DMS153 (cell line): ENCODE results near the gene ARMC7.
"Not testable (repeated sequence)": the region's sequence is repeated elsewhere in the genome, so short reads cannot be mapped to it uniquely, and the experiment has no call there.

Experiments
- DNase-seq: peaks from one replicate; lab custom pipeline; 2025; lab: John Stamatoyannopoulos, UW

Gene ARMC7

DNA sequence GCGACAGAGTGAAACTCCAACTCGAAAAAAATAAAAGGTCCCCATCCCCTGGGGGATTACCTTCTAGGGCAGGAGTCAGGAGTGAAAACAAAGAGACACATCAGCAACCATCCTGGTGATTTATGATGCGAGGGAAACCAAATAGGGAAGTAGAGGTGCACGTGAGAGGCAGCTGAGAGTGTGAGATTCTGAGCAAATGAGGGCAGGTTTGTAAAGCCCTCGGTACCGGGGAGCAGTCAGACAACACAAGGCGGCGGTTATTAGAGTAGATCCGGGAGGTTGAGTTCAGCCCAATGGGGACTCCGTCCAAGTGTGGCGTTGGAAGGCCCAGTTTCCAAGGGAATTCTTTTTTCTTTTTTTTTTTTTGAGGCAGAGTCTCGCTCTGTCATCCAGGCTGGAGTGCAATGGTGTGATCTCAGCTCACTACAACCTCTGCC is 7.4 kb upstream of the ARMC7 start:
- DNase-seq = peak; percentile 91

DNA sequence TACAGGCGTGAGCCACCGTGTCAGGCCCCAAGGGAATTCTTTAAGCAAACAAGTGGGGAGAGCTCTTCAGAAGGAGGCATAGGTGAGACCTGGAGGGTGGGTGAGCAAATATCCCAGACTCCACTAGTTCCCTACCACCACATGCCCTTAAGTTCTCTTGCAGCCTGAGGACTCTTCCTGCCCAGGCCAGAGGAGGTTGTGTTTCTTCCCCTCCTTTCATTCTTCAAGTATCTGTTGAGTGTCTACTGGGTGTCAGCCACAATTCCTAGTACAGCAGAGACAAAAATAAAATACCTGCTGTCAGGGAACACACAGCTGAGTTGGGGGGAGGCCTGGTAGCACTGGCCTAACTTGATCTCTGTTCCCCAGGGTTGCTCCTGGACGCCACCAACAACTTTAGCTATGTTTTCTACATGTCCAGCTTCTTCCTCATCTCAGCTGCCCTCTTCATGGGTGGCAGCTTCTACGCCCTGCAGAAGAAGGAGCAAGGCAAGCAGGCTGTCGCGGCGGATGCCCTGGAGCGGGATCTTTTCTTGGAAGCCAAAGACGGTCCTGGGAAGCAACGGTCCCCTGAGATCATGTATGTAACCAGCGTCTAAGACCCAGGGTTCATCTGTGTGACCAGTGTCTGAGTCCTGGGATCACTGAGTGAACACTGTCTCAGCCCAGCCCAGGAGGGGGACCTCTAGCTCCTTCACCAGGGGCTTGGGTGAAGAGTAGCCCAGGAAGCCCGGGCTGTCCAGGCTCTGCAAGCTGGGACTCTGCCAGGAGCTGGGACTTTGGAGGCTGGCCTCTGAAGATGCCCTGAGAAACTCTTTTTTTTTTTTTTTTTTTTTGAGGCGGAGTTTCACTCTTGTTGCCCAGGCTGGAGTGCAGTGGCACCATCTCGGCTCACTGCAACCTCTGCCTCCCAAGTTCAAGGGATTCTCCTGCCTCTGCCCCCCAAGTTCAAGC is 5.9 kb upstream of the ARMC7 start:
- no peak for DNase-seq

DNA sequence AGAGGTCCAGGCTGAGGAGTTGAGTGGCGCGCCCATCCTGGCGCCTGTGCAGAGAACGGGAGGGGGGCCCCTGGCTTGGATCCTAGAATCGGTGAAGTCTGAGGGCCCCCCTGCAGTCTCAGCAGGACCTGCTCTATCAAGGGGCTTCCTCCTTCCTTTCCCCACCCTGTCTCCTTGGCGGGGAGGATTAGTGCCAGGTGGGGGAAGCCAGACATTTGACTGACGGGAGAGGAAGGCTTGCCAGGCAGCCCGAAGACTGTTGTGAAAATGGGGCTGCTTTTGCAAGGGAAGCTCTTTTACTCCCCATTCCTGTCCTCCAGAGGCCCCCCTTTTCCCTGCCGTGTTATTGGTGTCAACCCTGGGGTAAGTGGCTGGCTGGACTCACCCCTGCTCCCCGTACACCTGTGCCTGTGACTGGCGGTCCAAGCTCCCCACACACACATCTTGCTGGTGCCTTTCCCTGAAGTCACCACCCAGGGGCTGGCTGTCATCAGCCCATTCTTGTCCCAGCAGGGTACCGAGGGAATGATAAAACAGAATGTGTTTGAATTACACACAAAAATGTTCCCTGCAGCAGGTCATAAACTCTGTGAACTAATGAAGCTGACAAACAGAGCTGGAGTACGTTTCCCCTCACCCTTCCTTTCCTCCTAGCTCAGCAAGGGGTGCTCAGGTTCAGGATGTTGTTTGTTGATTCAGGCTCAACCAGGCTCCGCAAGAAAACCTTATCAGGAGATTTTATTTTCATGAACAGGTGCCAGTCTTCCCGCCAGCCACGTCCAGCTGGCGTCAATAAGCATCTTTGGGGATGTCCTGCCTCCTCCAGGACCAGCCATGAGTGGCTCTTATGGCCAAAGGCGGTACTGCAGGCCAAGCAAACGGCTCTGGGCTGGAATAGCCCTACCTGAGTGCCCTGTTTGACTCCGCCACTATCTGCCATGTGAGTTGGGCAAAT is 4.4 kb upstream of the ARMC7 start:
- peak; percentile 86 for DNase-seq

DNA sequence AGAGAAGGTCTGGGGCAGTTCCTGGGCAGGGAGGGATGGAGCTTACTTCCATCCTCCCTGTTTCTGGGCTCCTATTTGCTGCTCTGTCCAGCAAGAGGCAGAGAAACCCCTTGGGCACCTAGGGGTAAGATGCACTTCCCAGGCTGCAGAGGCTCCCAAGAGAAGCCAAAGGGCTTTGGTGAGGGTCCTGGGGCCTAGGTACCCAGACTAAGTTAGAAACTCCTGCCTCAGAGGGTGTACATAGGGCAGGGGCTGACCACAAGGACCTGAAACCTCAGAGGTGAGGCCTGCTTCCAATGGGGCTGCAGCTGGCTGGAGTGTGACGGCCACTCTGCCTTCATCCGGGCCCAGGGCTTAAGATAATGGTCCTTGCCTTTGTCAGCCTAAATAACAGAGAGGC is 1.6 kb upstream of the ARMC7 start:
- DNase-seq = no peak

DNA sequence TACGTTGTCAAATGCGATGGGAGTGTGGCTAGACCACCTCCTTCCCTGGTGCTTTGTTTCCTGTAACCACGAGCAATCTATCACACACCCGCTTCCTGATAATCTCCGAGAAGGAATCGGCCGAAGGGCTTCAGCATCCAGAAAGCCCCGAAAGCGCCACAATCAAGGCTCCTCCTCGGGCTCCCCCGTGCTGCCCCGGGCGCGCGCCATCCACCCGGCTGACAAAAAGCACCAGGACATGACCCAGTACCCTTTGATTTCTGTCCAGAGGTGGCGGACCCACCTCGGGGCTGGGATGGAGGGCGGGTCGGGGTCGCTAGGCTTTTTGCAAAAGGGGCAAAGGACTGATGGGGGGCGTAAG is 743 bp upstream of the ARMC7 start:
- no peak for DNase-seq

DNA sequence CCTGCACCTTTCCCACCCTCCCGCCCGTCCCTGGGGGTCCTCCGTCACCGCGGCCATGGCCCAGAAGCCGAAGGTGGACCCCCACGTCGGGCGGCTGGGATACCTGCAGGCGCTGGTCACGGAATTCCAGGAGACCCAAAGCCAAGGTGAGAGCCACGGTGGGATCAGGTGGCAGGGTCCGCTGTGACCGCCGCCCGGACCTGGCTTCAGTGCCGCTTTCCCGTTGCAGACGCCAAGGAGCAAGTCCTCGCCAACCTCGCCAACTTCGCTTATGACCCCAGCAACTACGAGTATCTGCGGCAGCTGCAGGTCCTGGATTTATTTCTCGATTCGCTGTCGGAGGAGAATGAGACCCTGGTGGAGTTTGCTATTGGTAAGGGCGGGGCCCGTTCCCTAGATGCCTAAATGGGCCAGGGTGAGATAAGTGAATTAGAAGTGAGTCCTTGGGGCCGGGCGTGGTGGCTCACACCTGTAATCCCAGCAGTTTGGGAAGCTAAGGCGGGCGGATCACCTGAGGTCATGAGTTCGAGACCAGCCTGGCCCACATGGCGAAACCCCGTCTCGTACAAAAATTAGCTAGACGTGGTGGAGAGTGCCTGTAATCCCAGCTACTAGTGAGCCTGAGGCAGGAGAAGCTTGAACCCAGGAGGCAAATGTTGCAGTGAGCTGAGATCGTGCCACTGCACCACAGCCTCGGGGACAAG is 617 bp downstream of the ARMC7 start:
- no peak for DNase-seq

DNA sequence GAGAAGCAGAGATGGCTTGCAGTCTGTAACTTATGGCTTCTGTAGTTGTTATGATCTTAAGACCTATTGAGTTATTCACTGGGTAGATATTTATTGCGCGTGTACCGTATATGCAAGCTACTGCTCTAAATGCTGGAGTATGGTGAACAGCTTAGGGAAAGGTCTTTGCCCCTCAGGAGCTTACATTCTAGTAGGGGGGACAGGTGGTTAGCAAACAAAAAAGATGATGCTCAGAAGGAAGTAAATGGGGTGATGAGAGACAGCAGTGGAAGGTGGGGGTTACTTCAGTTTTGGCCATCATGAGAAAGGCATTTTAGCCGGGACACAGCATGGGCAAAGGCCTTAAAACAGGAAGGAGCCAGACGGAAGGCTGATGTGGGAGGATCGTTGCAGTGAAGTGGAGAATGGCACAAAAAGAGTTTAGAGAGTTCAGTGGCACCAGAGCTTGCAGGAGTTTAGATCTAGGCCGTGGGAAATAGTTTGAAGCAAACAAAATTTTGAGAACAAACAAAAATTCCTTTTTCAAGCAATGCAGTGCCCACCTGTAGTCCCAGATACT is 2.1 kb downstream of the ARMC7 start:
- DNase-seq = no peak

DNA sequence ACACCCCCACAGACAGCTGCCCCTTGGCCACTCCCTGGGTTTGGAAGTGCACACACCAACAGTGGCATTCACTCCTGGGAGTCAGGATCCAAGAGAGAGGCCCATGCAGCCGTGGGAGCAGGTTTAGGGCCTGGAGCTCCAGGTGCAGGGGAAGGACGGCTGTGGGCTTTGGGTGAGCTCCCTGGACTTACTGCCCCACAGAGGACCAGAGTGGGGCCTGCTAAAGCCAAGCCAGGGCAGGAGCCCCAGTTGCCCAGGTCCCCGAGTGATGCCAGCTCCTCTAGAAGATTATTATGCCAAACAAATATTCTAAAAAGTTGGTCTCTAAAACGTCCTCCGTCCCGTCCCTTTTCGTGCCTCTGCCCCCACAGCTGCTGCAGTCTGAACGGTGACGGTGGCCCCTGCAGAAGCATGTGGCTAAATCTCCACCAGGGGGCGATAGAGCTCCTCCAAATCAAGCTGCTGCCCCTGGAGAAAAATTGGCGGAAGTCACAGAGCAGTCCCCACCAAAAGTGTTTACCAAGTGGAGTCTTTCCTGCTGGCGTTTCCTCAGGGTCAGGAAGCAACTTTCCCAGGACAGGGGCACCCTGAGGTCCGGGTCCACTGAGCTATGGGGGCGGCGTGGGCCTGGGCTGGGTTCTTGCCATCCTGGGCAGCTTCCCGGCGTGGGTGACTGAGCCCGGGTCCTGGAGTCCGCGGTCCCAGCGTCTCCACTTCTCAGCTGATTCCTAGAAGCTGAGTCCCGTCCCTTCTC is 4.2 kb downstream of the ARMC7 start:
- peak; percentile 80 for DNase-seq

DNA sequence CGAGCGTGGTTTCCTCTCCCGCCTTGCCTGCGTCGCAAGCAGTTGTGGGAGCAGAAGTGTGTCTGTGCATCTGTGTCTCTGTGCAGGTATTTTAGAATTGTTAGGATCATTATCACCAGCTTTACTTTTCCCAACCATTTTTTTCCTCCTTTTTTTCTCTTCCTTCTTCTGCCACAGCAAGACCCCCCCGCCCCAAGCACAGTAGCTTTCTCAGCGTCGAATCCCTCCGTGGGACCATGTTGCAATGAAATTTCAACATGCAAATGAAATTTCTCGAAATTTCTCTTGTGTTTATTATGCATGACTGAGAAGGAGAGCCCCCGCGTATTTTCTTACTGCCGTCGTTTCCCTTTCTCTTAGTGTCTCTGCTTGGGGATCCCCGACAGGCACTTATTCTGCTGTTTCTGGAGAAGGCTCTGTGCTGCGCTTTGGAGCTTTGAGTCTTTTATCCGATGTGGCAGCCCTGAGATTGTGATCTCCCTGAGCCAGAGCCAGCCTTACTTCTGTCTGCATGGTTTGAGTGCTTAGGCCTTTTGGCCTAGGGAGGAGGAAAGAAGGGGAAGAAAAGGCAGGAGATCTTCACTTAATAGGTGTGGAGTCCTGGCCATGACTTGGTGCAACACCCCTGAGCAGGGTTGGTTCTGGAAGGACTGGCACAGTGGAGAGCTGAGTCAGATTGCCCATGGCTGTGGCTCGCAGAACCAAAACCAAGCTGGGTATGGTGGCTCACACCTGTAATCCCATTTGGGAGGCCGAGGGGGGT is 5.0 kb downstream of the ARMC7 start:
- DNase-seq = no peak

DNA sequence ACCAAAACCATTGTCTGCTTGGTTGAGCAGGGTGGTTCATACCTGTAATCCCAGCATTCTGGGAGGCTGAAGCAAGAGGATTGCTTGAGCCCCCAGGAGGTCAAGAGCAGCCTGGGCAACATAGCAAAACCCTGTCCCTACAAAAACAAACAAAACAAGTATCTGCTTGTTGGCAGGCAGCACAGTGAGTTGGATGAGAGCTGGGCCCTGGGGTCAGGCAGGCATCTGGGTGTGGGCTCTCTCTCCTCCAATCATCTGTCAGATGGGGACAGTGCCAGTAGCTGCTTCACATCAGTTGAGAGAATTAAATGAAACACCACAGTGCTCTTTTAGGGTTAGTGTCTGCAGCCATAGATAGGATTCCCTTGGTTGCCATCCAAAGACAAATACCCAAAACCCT is 5.8 kb downstream of the ARMC7 start:
- no peak for DNase-seq

DNA sequence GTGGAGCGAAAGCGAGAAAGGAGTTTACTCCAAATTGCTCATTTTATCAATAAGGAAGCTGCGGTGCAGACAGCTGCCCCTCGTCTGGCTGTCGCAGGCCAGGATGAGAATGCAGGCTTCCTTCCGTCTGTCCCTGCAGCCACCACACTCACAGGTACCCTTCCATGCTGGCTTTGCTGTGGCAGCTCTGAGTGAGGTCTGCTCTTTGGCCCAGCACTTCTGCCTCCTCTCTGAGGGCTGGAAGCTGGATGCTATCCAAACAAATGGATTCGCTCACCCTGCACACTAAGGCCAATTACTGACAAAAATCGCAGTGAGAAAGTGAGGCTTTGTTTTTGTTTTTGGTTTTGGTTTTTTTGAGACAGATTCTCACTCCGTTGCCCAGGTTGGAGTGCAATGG is 7.0 kb downstream of the ARMC7 start:
- no peak for DNase-seq

DNA sequence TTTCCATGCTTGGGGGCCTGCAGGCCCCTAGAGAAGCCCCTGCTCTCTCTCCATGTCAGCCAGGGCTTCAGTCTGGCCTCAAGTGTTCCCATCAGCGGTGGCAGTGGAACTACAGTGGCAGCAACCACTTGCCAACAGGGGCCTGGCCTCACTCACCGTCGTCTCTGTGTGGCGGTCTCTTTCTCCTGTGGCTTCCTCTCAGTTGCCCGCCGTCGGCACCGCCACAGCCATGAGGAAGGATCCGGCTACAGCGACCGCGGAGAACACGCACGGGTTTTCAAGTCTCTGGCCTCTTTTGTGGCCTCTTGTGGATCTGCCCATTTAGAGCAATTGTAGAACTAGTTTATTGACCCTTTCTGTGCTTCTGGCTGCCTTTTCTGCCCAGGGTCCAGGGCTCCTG is 8.5 kb downstream of the ARMC7 start:
- no peak for DNase-seq

DNA sequence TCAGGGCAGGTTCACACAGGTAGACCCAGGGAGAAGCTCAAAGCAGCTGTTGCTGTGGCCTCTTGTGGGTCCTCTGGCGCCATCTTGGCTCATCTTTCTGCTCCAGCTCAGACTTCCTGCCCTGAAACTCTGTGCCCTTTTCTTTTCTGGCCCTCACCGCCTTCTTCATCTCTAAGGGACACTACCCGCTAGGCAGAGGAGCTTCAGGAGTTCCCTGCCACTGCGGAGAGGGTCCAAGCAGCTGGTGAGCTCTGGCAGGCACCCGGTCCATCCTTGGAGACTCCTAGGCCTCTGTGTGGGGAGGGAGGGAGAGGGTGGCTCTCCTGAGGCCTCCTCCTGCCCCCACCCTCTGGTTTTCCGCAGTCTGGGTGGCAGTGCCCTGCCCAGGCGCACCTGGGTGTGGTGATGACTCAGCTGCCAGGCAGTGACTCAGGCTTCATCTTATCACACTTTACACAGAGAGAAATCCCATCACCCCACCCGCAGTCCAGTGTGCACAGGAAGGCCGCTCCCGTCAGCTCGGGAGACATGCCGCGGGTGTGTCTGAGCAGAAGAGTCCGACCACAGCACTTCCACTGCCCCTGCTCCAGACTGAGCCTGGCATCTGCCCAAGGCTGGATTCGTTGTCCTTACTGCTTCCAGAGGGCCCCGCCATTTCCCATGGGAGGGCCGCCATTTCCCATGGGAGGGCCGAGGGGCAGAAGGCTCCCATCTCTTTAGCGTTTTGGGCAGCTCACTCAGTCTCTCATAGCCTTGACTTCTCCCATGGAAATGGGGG is 14.5 kb downstream of the ARMC7 start:
- DNase-seq = peak; percentile 92

DNA sequence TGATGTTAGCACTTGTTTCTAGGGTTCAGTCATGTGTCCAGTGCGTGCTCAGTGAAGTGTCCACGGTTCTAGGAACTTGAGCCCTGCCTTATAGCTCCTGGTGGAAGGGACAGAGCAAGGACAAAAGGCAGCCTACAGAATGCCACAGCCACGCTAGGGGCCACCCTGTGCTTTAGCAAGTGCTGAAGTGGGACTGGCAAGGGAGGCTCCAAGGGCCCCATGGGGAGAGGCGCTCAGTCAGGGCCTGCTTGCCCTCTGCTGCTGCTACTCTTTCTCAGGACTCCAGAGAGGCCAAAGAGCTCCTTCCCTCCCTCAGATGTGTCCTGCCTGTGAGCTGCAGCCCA is 15.0 kb downstream of the ARMC7 start:
- no peak for DNase-seq

DNA sequence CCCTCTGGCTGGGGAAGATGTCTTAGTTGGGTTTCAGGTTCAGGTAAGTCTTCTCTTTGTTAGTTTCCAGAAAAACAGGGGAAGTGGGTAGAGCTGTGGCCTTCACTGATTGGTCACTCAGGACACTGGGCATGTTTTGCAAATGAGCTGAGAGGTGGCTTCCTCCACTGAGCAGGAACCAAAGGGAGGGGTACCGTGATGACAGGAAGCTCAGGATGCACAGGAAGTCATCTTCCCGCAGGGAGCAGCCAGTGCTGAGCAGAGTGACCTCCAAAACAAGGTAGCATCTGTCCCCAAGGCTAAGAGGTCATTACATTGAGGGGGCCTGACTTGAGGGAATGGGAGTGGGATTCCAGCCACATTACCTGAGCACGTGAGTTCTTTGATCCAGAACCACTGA is 16.2 kb downstream of the ARMC7 start:
- DNase-seq = no peak

DNA sequence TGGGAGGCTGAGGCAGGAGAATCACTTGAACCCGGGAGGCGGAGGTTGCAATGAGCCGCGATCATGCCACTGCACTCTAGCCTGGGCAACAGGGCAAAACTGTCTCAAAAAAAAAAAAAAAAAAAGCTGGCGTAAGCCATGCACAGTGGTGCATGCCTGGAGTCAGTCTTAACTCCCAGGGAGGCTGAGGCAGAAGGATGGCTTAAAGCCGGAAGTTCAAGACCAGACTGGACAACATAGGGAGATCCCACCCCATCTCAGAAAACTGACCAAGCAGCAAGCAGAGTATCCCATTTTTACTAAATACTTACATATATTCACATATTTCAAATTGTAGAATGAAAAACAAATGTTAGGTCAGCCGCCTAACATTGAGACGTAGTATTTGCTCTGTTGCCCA is 17.2 kb downstream of the ARMC7 start:
- DNase-seq = no peak

DNA sequence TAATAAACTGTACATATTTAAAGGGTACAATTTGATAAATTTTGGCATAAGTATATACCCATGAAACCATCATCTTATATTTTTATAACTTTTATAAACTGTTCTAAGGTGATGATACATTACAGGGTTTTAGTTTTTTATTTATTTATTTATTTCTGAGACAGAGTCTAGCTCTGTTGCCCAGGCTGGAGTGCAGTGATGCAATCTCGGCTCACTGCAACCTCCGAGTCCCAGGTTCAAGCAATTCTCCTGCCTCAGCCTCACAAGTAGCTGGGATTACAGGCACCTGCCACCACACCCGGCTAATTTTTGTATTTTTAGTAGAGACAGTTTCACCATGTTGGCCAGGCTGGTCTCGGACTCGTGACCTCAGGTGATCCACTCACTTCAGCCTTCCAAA is 18.2 kb downstream of the ARMC7 start:
- DNase-seq = not testable (repeated sequence)

DNA sequence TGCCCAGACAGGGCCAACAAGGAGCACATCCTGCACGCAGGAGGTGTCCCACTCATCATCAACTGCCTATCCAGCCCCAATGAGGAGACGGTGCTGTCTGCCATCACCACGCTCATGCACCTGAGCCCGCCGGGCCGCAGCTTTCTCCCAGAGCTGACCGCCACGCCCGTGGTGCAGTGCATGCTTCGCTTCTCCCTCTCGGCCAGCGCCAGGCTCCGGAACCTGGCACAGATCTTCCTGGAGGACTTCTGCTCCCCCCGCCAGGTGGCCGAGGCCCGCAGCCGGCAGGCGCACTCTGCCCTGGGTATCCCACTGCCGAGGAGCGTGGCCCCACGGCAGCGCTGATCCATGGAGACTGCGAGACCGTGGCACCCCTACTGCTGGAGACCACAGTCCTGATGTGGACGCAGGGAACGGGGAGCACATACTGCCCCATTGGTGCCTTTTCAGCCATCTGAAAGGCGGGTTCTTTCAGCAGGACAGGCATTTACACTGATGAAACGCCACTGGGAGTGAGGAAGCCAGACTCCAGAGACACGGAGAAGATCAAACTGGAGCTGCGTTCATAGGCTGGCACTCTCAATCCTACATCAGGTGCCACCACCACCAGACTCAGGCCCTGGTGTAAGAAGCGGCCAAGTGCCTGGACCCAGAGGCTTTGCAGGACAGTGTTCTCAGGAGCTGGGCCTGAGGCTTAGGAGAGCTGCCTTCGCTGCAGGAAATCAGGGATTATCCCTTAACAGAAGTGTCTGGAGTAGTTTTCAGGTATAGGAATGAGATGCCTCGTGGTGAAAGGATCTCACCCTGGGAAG is 19.1 kb downstream of the ARMC7 start:
- DNase-seq = no peak

DNA sequence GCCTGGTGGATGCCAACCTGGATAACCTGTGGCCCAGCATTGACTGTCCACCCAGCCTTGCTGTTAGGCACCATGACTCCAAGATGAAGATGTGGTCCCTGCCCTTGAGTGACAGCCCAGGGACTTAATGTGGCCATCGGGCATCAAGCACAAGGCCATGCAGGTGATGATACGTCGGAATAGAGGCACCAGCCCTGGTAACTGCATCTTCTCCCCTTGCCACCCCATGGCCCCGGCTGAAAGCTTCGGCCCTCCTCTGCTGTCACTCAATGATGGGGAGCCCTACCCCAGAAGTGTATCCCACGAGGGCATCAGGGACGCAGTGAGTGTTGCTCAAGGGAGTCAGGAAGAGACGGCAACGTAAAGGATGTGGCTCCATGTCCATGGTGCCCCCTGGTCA is 19.8 kb downstream of the ARMC7 start:
- no peak for DNase-seq
